OCI-LY1 (cell line): ENCODE measurements around the gene ZNF646.

Experiments
- H2AFZ ChIP-seq: fragments of 200-600 bp; sonication (generic), shearing (Covaris generic); 2 replicates; pipeline ENCODE4 v1.6.0; 2014; ENCODE audit warnings: antibody characterized with exemption, mild to moderate bottlenecking, low read length
- H3F3A ChIP-seq: fragments of 200-600 bp; sonication (generic), shearing (Covaris generic); 2 replicates; pipeline ENCODE4 v1.6.0; 2014; ENCODE audit warnings: mild to moderate bottlenecking, antibody characterized with exemption, low read length, moderate library complexity; ENCODE audit not compliant: insufficient read depth
- H3K27ac ChIP-seq: fragments of 200-600 bp; sonication (generic); 2 replicates; pipeline ENCODE4 v1.5.1; 2014; ENCODE audit warnings: low read length, mixed run types, mild to moderate bottlenecking, low read depth; ENCODE audit not compliant: poor library complexity, severe bottlenecking
- H3K27me3 ChIP-seq: fragments of 200-600 bp; sonication (generic); 2 replicates; pipeline ENCODE4 v1.6.0; 2014; ENCODE audit warnings: antibody characterized with exemption, mild to moderate bottlenecking, low read length, moderate library complexity; ENCODE audit not compliant: insufficient read depth
- H3K36me3 ChIP-seq: fragments of 200-600 bp; sonication (generic); 2 replicates; pipeline ENCODE4 v1.6.1; 2014; ENCODE audit warnings: mild to moderate bottlenecking, antibody characterized with exemption, low read length, moderate library complexity, mixed read lengths; ENCODE audit not compliant: insufficient read depth
- H3K4me1 ChIP-seq: fragments of 200-600 bp; sonication (generic); 2 replicates; pipeline ENCODE4 v1.5.1; 2014; ENCODE audit warnings: mild to moderate bottlenecking, low read length, moderate library complexity; ENCODE audit not compliant: insufficient read depth, severe bottlenecking
- H3K4me2 ChIP-seq: fragments of 200-600 bp; sonication (generic), shearing (Covaris generic); 2 replicates; pipeline ENCODE4 v1.6.1; 2014; ENCODE audit warnings: low read length
- H3K4me3 ChIP-seq: fragments of 200-600 bp; sonication (generic); 2 replicates; pipeline ENCODE4 v1.5.1; 2014; ENCODE audit warnings: low read length, low read depth, mild to moderate bottlenecking, mixed read lengths; ENCODE audit not compliant: poor library complexity, severe bottlenecking
- H3K79me2 ChIP-seq: fragments of 200-600 bp; shearing (Covaris generic); 2 replicates; pipeline ENCODE4 v1.6.1; 2016; ENCODE audit warnings: mixed run types, low read length, mixed read lengths; ENCODE audit not compliant: insufficient read depth
- H3K9ac ChIP-seq: fragments of 200-600 bp; sonication (generic), shearing (Covaris generic); 2 replicates; pipeline ENCODE4 v1.6.1; 2014; ENCODE audit warnings: mild to moderate bottlenecking, low read length, mixed read lengths
- H3K9me2 ChIP-seq: fragments of 200-600 bp; sonication (generic), shearing (Covaris generic); 2 replicates; pipeline ENCODE4 v1.6.1; 2014; ENCODE audit warnings: low read depth, mild to moderate bottlenecking, low read length, mixed read lengths
- H3K9me3 ChIP-seq: fragments of 200-600 bp; shearing (Covaris generic); 2 replicates; pipeline ENCODE4 v1.6.1; 2014; ENCODE audit warnings: low read length, mixed read lengths
- H4K20me1 ChIP-seq: fragments of 200-600 bp; sonication (generic), shearing (Covaris generic); 2 replicates; pipeline ENCODE4 v1.6.0; 2016; ENCODE audit warnings: mild to moderate bottlenecking, low read length; ENCODE audit not compliant: insufficient read depth
- CTCF ChIP-seq: fragments of 200-600 bp; sonication (generic), shearing (Covaris generic); IDR thresholded peaks from 2 replicates; pipeline ENCODE4 v1.5.1; 2017; ENCODE audit warnings: mild to moderate bottlenecking, antibody characterized with exemption, low read length, moderate library complexity, mixed read lengths
- EZH2 ChIP-seq: fragments of 200-600 bp; sonication (generic), shearing (Covaris generic); IDR thresholded peaks from 2 replicates; pipeline ENCODE4 v1.8.0; 2017; ENCODE audit warnings: borderline replicate concordance, mixed run types, mild to moderate bottlenecking, antibody characterized with exemption, low read length, moderate library complexity, mixed read lengths

Gene ZNF646

GRCh38 chr16:31085411-31085810 is 11.2 kb downstream of the ZNF646 start:
- no peak overlapping the region for H2AFZ ChIP-seq
- no peaks in the 10 kb centered on the region for H3F3A ChIP-seq
- H3K79me2 ChIP-seq, result no peaks in the 10 kb centered on the region
- H3K36me3 ChIP-seq, result peaks cover 30% of the 10 kb centered on the region; the same call in 1 of the 2 replicates
- no peaks in the 10 kb centered on the region for H3K9me3 ChIP-seq
- H3K9me2 ChIP-seq, result no peaks in the 10 kb centered on the region
- H3K9ac ChIP-seq, result no peak overlapping the region
- H3K4me3 ChIP-seq, result no peak overlapping the region
- no peak overlapping the region for H3K27ac ChIP-seq
- no peak for TF ChIP-seq CTCF
- no peak for TF ChIP-seq EZH2
- H4K20me1 ChIP-seq, result no peaks in the 10 kb centered on the region
- no peak overlapping the region for H3K4me2 ChIP-seq
- H3K4me1 ChIP-seq, result no peaks in the 10 kb centered on the region
- no peaks in the 10 kb centered on the region for H3K27me3 ChIP-seq

GRCh38 chr16:31085873-31086628 is 11.8 kb downstream of the ZNF646 start:
- no peak overlapping the region for H3K4me2 ChIP-seq
- H3K4me3 ChIP-seq, result no peak overlapping the region
- no peak for TF ChIP-seq EZH2
- TF ChIP-seq CTCF, result no peak
- no peaks in the 10 kb centered on the region for H3K9me2 ChIP-seq
- H3K36me3 ChIP-seq, result peaks cover 30% of the 10 kb centered on the region; the same call in 1 of the 2 replicates
- no peaks in the 10 kb centered on the region for H3K27me3 ChIP-seq
- H3K9ac ChIP-seq, result no peak overlapping the region
- H3K4me1 ChIP-seq, result no peaks in the 10 kb centered on the region
- no peaks in the 10 kb centered on the region for H3K79me2 ChIP-seq
- no peaks in the 10 kb centered on the region for H4K20me1 ChIP-seq
- H2AFZ ChIP-seq, result no peak overlapping the region
- H3F3A ChIP-seq, result no peaks in the 10 kb centered on the region
- no peak overlapping the region for H3K27ac ChIP-seq
- H3K9me3 ChIP-seq, result no peaks in the 10 kb centered on the region

- Histone ChIP-seq H3K9me3 (no peaks in the 10 kb centered on the region), H3K9me2 (no peaks in the 10 kb centered on the region), H3F3A (no peaks in the 10 kb centered on the region), H3K9ac (no peak overlapping the region), H3K27me3 (no peaks in the 10 kb centered on the region), H2AFZ (no peak overlapping the region), H3K4me1 (no peaks in the 10 kb centered on the region), H3K27ac (no peak overlapping the region), H4K20me1 (no peaks in the 10 kb centered on the region), H3K79me2 (no peaks in the 10 kb centered on the region), H3K36me3 (peaks cover 31% of the 10 kb centered on the region; the same call in 1 of the 2 replicates), H3K4me3 (no peak overlapping the region), H3K4me2 (no peak overlapping the region)
- TF ChIP-seq CTCF, result no peak
- TF ChIP-seq EZH2, result no peak
Measured at GRCh38 chr16:31086629-31086906, 12.3 kb downstream of the ZNF646 start.
